ENCODE data around the gene EIF3F. TPM values are rescaled to one million over a fixed set of nuclear protein-coding genes. Genes with fewer than 3 reads are reported as not detected.

The EIF3F gene
- total RNA-seq, 4 donors from 2014 or later = 335 to 691 (median 463) TPM

DNA sequence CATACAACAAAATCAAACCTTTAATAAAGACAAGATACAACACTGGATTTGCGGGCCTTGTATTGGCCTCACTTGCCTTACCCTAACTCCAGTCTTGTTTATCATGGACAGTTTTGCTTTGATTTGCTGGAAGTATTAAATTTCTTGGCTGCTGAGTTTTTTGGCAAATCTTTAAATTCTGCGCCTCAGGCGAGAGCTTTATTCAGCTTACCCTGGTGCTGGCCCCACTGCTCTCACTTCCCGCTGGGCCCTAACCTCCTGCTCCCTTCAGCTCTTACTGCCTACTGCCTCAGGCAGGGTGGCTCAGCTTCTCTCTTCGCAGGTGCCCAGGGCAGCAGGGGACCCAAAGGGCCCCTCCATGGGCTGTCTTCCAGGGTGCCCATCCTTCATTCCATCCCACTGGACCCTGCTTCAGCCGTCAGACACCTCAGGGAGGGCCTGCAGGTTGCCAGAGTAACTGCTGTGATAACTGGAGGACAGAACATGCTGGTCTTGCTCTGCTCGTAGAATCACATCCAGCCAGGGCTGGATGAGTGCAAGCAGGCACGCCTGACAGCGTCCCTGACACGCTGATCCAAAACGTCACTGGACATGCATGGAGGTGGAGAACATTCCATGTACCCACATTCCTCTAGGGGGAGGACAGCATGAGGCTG is 48.2 kb downstream of the EIF3F start:
- TF ChIP-seq EP300 (IDR thresholded peaks at IDR 0.05) (no peak), CTCF (IDR thresholded peaks at IDR 0.05) (no peak), POLR2A (IDR thresholded peaks at IDR 0.05) (no peak), POLR2AphosphoS5 (IDR thresholded peaks at IDR 0.05) (no peak)
- peak overlapping the region; percentile 32 for H3K27ac ChIP-seq
- 48% methylated on average over 5 of the region's 11 CpGs for WGBS
- H3K36me3 ChIP-seq = no peaks in the 10 kb centered on the region
- H3K9me3 ChIP-seq = no peaks in the 10 kb centered on the region
- H3K4me3 ChIP-seq = no peak overlapping the region
- peaks cover 26% of the 10 kb centered on the region for H3K4me1 ChIP-seq
- DNase-seq (ENCODE audit: low spot score in 2 of 2) = peak in 1 of 2 donors; percentile 80
- peaks cover 13% of the 10 kb centered on the region for H3K27me3 ChIP-seq

- peaks cover 13% of the 10 kb centered on the region for H3K27me3 ChIP-seq
- TF ChIP-seq CTCF (IDR thresholded peaks at IDR 0.05) (no peak), POLR2A (IDR thresholded peaks at IDR 0.05) (no peak), EP300 (IDR thresholded peaks at IDR 0.05) (no peak)
- no peaks in the 10 kb centered on the region for H3K9me3 ChIP-seq
- no peaks in the 10 kb centered on the region for H3K36me3 ChIP-seq
- H3K4me1 ChIP-seq = peaks cover 26% of the 10 kb centered on the region
- H3K4me3 ChIP-seq = no peak overlapping the region
- H3K27ac ChIP-seq = peak overlapping the region; percentile 32
- DNase-seq (ENCODE audit: low spot score in 2 of 2) = peak in 1 of 2 donors; percentile 74
- 94% methylated on average over 5 of the region's 5 CpGs for WGBS
These were observed 49.1 kb downstream of the EIF3F start for GRCh38 chr11:8036002-8036802.

- H3K4me3 ChIP-seq = no peak overlapping the region
- H3K4me1 ChIP-seq = peaks cover 26% of the 10 kb centered on the region
- WGBS = 96% methylated on average over 5 of the region's 5 CpGs
- TF ChIP-seq POLR2AphosphoS5 (IDR thresholded peaks at IDR 0.05) (no peak), POLR2A (IDR thresholded peaks at IDR 0.05) (no peak), EP300 (IDR thresholded peaks at IDR 0.05) (no peak), CTCF (IDR thresholded peaks at IDR 0.05) (no peak)
- H3K9me3 ChIP-seq = no peaks in the 10 kb centered on the region
- no peak overlapping the region for H3K27ac ChIP-seq
- H3K36me3 ChIP-seq = no peaks in the 10 kb centered on the region
- peak in 1 of 2 donors; percentile 28 for DNase-seq (ENCODE audit: low spot score in 2 of 2)
- peaks cover 8% of the 10 kb centered on the region for H3K27me3 ChIP-seq
These were observed 49.8 kb downstream of the EIF3F start for GRCh38 chr11:8036986-8037385.

DNA sequence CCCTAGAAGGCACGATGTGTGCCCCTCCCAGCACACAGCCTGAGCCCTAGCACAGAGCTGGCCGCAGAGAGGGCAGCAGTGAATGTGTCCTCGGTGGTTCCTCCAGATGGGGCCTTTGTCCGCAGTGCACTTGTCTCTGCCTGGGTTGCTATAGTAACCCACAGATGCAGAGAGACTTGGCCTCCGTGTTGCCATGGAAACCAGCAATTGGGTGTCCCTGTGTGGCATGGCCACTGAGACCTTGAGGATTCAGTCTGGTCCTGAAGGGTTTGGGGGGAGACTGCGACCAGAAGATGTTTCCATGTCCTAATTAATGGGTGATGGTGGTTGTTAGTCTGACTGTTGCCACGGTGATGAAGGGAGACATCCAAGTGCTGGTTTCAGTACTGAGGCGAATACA is 51.3 kb downstream of the EIF3F start:
- H3K9me3 ChIP-seq = no peaks in the 10 kb centered on the region
- H3K27ac ChIP-seq = no peak overlapping the region
- WGBS = 86% methylated on average over 5 of the region's 8 CpGs
- no peak overlapping the region for H3K4me3 ChIP-seq
- H3K36me3 ChIP-seq = no peaks in the 10 kb centered on the region
- peaks cover 3% of the 10 kb centered on the region for H3K27me3 ChIP-seq
- H3K4me1 ChIP-seq = peaks cover 18% of the 10 kb centered on the region
- no peak for TF ChIP-seq POLR2AphosphoS5 (IDR thresholded peaks at IDR 0.05)
- no peak for TF ChIP-seq EP300 (IDR thresholded peaks at IDR 0.05)
- no peak for TF ChIP-seq CTCF (IDR thresholded peaks at IDR 0.05)
- TF ChIP-seq POLR2A (IDR thresholded peaks at IDR 0.05) = no peak
- DNase-seq (ENCODE audit: low spot score in 2 of 2) = peak; percentile 27 to 28

- DNase-seq (ENCODE audit: low spot score in 2 of 2) = peak; percentile 20 to 56
These were observed 51.8 kb downstream of the EIF3F start for GRCh38 chr11:8038811-8039529.

More at GRCh38 chr11:8038811-8039529, 51.8 kb downstream of the EIF3F start:
- Histone ChIP-seq H3K4me1 (peaks cover 12% of the 10 kb centered on the region), H3K27ac (no peak overlapping the region), H3K9me3 (no peaks in the 10 kb centered on the region), H3K4me3 (no peak overlapping the region), H3K27me3 (peaks cover 3% of the 10 kb centered on the region), H3K36me3 (no peaks in the 10 kb centered on the region)
- WGBS = 81% methylated on average over 11 of the region's 12 CpGs
- TF ChIP-seq POLR2AphosphoS5 (IDR thresholded peaks at IDR 0.05) (no peak), POLR2A (IDR thresholded peaks at IDR 0.05) (no peak)

Data from suprapubic skin (tissue), 4 donors.